Stimulated activated CD8-positive, alpha-beta memory T cell treated with anti-CD3 and anti-CD28 coated beads, Interleukin-15, amount 100 ng/mL, for 1 hour (primary cell): ENCODE results near the gene ACOT7.

Source experiments
- DNase-seq: peaks from one replicate; pipeline ENCODE4 v3.0.0-alpha.2; 2020; ENCODE audit warnings: low read depth

Gene ACOT7

GRCh38 chr1:6287029-6287428 is 106.5 kb downstream of the ACOT7 start:
- no peak for DNase-seq

- DNase-seq, result no peak
Measured at GRCh38 chr1:6286266-6286665, 107.3 kb downstream of the ACOT7 start.

- DNase-seq, result no peak
Measured at GRCh38 chr1:6285336-6285735, 108.2 kb downstream of the ACOT7 start.

GRCh38 chr1:6282577-6283270 is 110.8 kb downstream of the ACOT7 start:
- DNase-seq, result no peak

- DNase-seq, result no peak
Measured at GRCh38 chr1:6281511-6282402, 111.8 kb downstream of the ACOT7 start.

GRCh38 chr1:6280761-6281451 is 112.7 kb downstream of the ACOT7 start:
- DNase-seq, result no peak

GRCh38 chr1:6279613-6280383 is 113.8 kb downstream of the ACOT7 start:
- DNase-seq, result no peak

- DNase-seq, result no peak
Measured at GRCh38 chr1:6279066-6279465, 114.5 kb downstream of the ACOT7 start.

GRCh38 chr1:6278263-6278662 is 115.3 kb downstream of the ACOT7 start:
- DNase-seq, result no peak

GRCh38 chr1:6276811-6277555 is 116.6 kb downstream of the ACOT7 start:
- DNase-seq, result no peak

GRCh38 chr1:6275826-6276782 is 117.5 kb downstream of the ACOT7 start:
- DNase-seq, result no peak

GRCh38 chr1:6274622-6275139 is 118.9 kb downstream of the ACOT7 start:
- no peak for DNase-seq

- no peak for DNase-seq
Measured at GRCh38 chr1:6274102-6274501, 119.5 kb downstream of the ACOT7 start.

- DNase-seq, result no peak
Measured at GRCh38 chr1:6273380-6273891, 120.1 kb downstream of the ACOT7 start.

GRCh38 chr1:6272868-6273267 is 120.7 kb downstream of the ACOT7 start:
- no peak for DNase-seq

GRCh38 chr1:6272452-6272851 is 121.1 kb downstream of the ACOT7 start:
- DNase-seq, result no peak

GRCh38 chr1:6271554-6271953 is 122.0 kb downstream of the ACOT7 start:
- DNase-seq, result no peak

- no peak for DNase-seq
Measured at GRCh38 chr1:6271006-6271405, 122.6 kb downstream of the ACOT7 start.

- DNase-seq, result no peak
Measured at GRCh38 chr1:6270401-6270800, 123.2 kb downstream of the ACOT7 start.
